K562 (cell line): ENCODE data around the gene ERBB3. TPM values are rescaled to one million over a fixed set of nuclear protein-coding genes. Genes with fewer than 3 reads are reported as not detected.

ENCODE experiments used
- HDAC1 ChIP-seq, 2 experiments: fragments of 450-650 bp; IDR thresholded peaks; 2 replicates each; pipeline ENCODE4 v1.6.1; 2016 to 2017; ENCODE audit warnings: inconsistent platforms in 1 of 2, mild to moderate bottlenecking in 1 of 2, moderate library complexity in 1 of 2
- JUND ChIP-seq, 2 experiments: IDR thresholded peaks; 2 replicates in 1 of 2; 3 replicates in 1 of 2; pipeline ENCODE4 v1.6.1; 2011; ENCODE audit warnings: borderline replicate concordance in 2 of 2, low read depth in 2 of 2, low read length in 2 of 2, improper control_type of control experiment in 1 of 2, missing biosample characterization in 1 of 2, missing genetic modification characterization in 1 of 2, missing genetic modification reagents in 1 of 2
- MEF2A ChIP-seq: IDR thresholded peaks from 2 replicates; pipeline ENCODE4 v1.6.1; 2011; ENCODE audit warnings: low read depth, mild to moderate bottlenecking, low read length, moderate library complexity; ENCODE audit not compliant: control insufficient read depth
- NELFE ChIP-seq: IDR thresholded peaks from 2 replicates; pipeline ENCODE4 v1.6.1; 2011; ENCODE audit warnings: mild to moderate bottlenecking; ENCODE audit not compliant: insufficient read depth, insufficient read length
- NFIC ChIP-seq: fragments of 450-650 bp; IDR thresholded peaks from 2 replicates; pipeline ENCODE4 v1.6.1; 2017; ENCODE audit warnings: mild to moderate bottlenecking, inconsistent platforms
- NR0B1 ChIP-seq: fragments of 450-650 bp; IDR thresholded peaks from one replicate; pipeline ENCODE4 v1.6.1; 2018; ENCODE audit warnings: mild to moderate bottlenecking, moderate library complexity; ENCODE audit not compliant: partially characterized antibody
- OTX1 ChIP-seq: fragments of 450-650 bp; formaldehyde crosslinking; IDR thresholded peaks from 2 replicates; pipeline ENCODE4 v1.4.0; 2022; ENCODE audit warnings: mild to moderate bottlenecking
- PHF8 ChIP-seq: fragments of 200-600 bp; sonication (generic); IDR thresholded peaks from 2 replicates; pipeline ENCODE4 v1.6.1; 2012; ENCODE audit warnings: mixed run types, mild to moderate bottlenecking, inconsistent platforms, low read length, moderate library complexity, borderline replicate concordance
- TAF1 ChIP-seq: IDR thresholded peaks from 2 replicates; pipeline ENCODE4 v1.6.1; 2011; ENCODE audit warnings: mild to moderate bottlenecking, low read length, moderate library complexity; ENCODE audit not compliant: insufficient read depth, control insufficient read depth, severe bottlenecking; ENCODE audit errors: extremely low read depth
- ZFX ChIP-seq: sonication (generic); formaldehyde crosslinking; IDR thresholded peaks from 2 replicates; pipeline ENCODE4 v1.8.0; 2022; ENCODE audit warnings: mild to moderate bottlenecking, missing genetic modification reagents, moderate library complexity
- ZNF140 ChIP-seq: fragments of 250-450 bp; sonication (Bioruptor Pico); IDR thresholded peaks from 2 replicates; pipeline ENCODE4 v1.8.0; 2021; ENCODE audit warnings: moderate library complexity, mild to moderate bottlenecking, inconsistent platforms
- ZNF324 ChIP-seq: fragments of 250-450 bp; sonication (Bioruptor Pico); IDR thresholded peaks from 2 replicates; pipeline ENCODE4 v1.4.0; 2020; ENCODE audit warnings: mild to moderate bottlenecking
- ZNF592 ChIP-seq: fragments of 450-650 bp; IDR thresholded peaks from 2 replicates; pipeline ENCODE4 v1.6.1; 2017; ENCODE audit warnings: antibody characterized with exemption, mild to moderate bottlenecking
- polyA plus RNA-seq, 8 experiments: library from polyadenylated mRNA; depleted of rRNA in 4 of 8; stranded (reverse) in 5 of 8; unstranded in 3 of 8; fragments of >200 nt; fragmentation: Nextera tagmentation in 2 of 8; fragmentation: Illumina TruSeq in 1 of 8; extraction: Ambion mirVana in 2 of 8; extraction: Trizol in 1 of 8; gene quantifications; 2 replicates each; pipeline versions ENCODE4 v1.2.1 to v1.2.3, GENCODE V29; 2011 to 2014; ENCODE audit warnings: inconsistent platforms in 1 of 8, missing spikeins in 1 of 8
- total RNA-seq, 7 experiments: library from RNA; depleted of rRNA in 6 of 7; stranded (reverse); fragments of >200 nt in 6 of 7; fragmentation: Illumina TruSeq in 2 of 7; extraction: Trizol in 2 of 7; gene quantifications; 2 replicates each; pipeline versions ENCODE4 v1.2.1 to v1.2.3, GENCODE V29; 2011 to 2021; ENCODE audit warnings: low replicate concordance in 1 of 7
- TF ChIP-seq, protein P1 (sequence below): sonication (generic); formaldehyde crosslinking; IDR thresholded peaks from 2 replicates; pipeline ENCODE4 v1.8.0; 2023; ENCODE audit warnings: mild to moderate bottlenecking, missing genetic modification reagents
- TF ChIP-seq, protein P2 (sequence below): fragments of 450-650 bp; conservative IDR thresholded peaks from 2 replicates; pipeline ENCODE4 v1.6.1; 2016; ENCODE audit warnings: missing genetic modification characterization, low read depth, mild to moderate bottlenecking, control low read depth, missing compliant biosample characterization

Gene ERBB3
- total and polyA plus RNA-seq, 9 of the 15 experiments (the other 6 are each of a cell fraction or from before 2014, with no cell fraction given): 1.5 to 5.4 (median 3.8) TPM

DNA sequence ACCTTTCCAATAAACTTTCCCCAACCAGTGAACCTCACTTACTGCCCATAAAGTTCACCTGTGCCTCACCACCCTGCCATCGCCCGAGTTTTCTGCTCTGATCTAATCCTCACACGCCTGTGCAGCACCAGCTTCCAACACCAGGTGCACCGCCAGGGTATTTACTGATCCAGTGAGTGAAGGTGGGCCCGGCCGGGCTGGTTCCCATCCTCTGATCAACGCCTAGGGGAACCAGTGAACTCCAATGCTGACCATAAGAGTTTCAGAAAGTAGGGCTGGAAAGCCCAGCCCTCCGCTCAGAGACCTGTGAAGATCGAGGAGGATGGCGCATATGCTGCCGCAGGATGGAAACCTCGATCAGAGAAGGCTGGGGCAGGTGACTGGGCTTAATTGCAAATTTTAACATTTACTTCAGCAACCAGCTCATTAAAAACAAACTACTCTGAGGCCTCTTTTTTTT, 71.7 kb downstream of the ERBB3 start (continued):
- TF ChIP-seq ZNF592 (peak; percentile 50; the same call in 1 of the 2 replicates), JUND (IDR thresholded peaks at IDR 0.05; ENCODE audit: borderline replicate concordance, low read depth, low read length) (no peak), JUND (tag; IDR thresholded peaks at IDR 0.05; ENCODE audit: borderline replicate concordance, low read depth, low read length) (no peak; the same call in 2 of the 3 replicates), NFIC (0 out of 2 replicates have a peak, but pooled peaks have one; percentile 13), HDAC1 (IDR thresholded peaks at IDR 0.05) (no peak), NR0B1 (no peak), ZFX (0 out of 2 replicates have a peak, but pooled peaks have one; percentile 4), PHF8 (no peak), TAF1 (peak; percentile 43), ZNF140 (no peak), OTX1 (CRISPR knock-in tag) (no peak), MEF2A (no peak), NELFE (no peak), ZNF324 (CRISPR knock-in tag) (no peak)
- TF ChIP-seq, protein P1, sequence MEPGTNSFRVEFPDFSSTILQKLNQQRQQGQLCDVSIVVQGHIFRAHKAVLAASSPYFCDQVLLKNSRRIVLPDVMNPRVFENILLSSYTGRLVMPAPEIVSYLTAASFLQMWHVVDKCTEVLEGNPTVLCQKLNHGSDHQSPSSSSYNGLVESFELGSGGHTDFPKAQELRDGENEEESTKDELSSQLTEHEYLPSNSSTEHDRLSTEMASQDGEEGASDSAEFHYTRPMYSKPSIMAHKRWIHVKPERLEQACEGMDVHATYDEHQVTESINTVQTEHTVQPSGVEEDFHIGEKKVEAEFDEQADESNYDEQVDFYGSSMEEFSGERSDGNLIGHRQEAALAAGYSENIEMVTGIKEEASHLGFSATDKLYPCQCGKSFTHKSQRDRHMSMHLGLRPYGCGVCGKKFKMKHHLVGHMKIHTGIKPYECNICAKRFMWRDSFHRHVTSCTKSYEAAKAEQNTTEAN (CRISPR knock-in tag): no peak
- TF ChIP-seq, protein P2, sequence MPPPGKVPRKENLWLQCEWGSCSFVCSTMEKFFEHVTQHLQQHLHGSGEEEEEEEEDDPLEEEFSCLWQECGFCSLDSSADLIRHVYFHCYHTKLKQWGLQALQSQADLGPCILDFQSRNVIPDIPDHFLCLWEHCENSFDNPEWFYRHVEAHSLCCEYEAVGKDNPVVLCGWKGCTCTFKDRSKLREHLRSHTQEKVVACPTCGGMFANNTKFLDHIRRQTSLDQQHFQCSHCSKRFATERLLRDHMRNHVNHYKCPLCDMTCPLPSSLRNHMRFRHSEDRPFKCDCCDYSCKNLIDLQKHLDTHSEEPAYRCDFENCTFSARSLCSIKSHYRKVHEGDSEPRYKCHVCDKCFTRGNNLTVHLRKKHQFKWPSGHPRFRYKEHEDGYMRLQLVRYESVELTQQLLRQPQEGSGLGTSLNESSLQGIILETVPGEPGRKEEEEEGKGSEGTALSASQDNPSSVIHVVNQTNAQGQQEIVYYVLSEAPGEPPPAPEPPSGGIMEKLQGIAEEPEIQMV (tag): no peak
